Rectal smooth muscle tissue (tissue), 1 donor: ENCODE measurements around the gene TOR4A.

Source experiments
- H3K27ac ChIP-seq: one replicate; pipeline ENCODE4 v1.7.0; 2013; ENCODE audit warnings: low read depth, low read length, inconsistent platforms
- H3K27me3 ChIP-seq: one replicate; pipeline ENCODE4 v1.7.0; 2013; ENCODE audit warnings: low read length; ENCODE audit not compliant: control insufficient read depth, insufficient read depth
- H3K36me3 ChIP-seq: one replicate; pipeline ENCODE4 v1.7.0; 2013; ENCODE audit warnings: low read length; ENCODE audit not compliant: control insufficient read depth, insufficient read depth
- H3K4me1 ChIP-seq: one replicate; pipeline ENCODE4 v1.7.0; 2013; ENCODE audit warnings: low read length; ENCODE audit not compliant: control insufficient read depth, insufficient read depth
- H3K4me3 ChIP-seq: one replicate; pipeline ENCODE4 v1.7.0; 2013; ENCODE audit warnings: low read length
- H3K9ac ChIP-seq: one replicate; pipeline ENCODE4 v1.7.0; 2013; ENCODE audit warnings: low read length

Gene TOR4A

GRCh38 chr9:137277329-137278041 lies at the start of gene TOR4A:
Gene TOR4A (plus strand): TSS chr9:137277726. CDS start chr9:137278690, 964 bp downstream.
- Histone ChIP-seq H3K27ac (peak within 1 kb of the TSS; percentile 24), H3K36me3 (peaks cover 12% of the 10 kb centered on the region), H3K27me3 (no peaks in the 10 kb centered on the region)

GRCh38 chr9:137227853-137228505 lies 49.5 kb upstream of the TOR4A start:
- Histone ChIP-seq H3K27me3 (peaks cover 28% of the 10 kb centered on the region), H3K27ac (no peak overlapping the region), H3K36me3 (no peaks in the 10 kb centered on the region), H3K4me1 (peaks cover 4% of the 10 kb centered on the region), H3K9ac (no peak overlapping the region), H3K4me3 (no peak overlapping the region)

More at GRCh38 chr9:137277329-137278041, at the start of gene TOR4A:
- peaks cover 5% of the 10 kb centered on the region for H3K4me1 ChIP-seq
- H3K4me3 ChIP-seq: peak within 1 kb of the TSS; percentile 72
- H3K9ac ChIP-seq: peak within 1 kb of the TSS; percentile 88

- H3K27me3 ChIP-seq: peaks cover 28% of the 10 kb centered on the region
Observed at GRCh38 chr9:137228506-137228967, 49.0 kb upstream of the TOR4A start.

GRCh38 chr9:137228968-137229896 lies 48.3 kb upstream of the TOR4A start:
- Histone ChIP-seq H3K27me3 (peaks cover 30% of the 10 kb centered on the region), H3K4me3 (no peak overlapping the region), H3K36me3 (no peaks in the 10 kb centered on the region), H3K27ac (no peak overlapping the region), H3K9ac (no peak overlapping the region), H3K4me1 (no peaks in the 10 kb centered on the region)

More at GRCh38 chr9:137228506-137228967, 49.0 kb upstream of the TOR4A start:
- H3K27ac ChIP-seq: no peak overlapping the region
- no peak overlapping the region for H3K9ac ChIP-seq
- no peak overlapping the region for H3K4me3 ChIP-seq
- H3K4me1 ChIP-seq: peaks cover 3% of the 10 kb centered on the region
- H3K36me3 ChIP-seq: no peaks in the 10 kb centered on the region

- H3K36me3 ChIP-seq: no peaks in the 10 kb centered on the region
- H3K27me3 ChIP-seq: peaks cover 39% of the 10 kb centered on the region
- no peak overlapping the region for H3K4me3 ChIP-seq
- H3K4me1 ChIP-seq: no peaks in the 10 kb centered on the region
- H3K27ac ChIP-seq: no peak overlapping the region
- no peak overlapping the region for H3K9ac ChIP-seq
Observed at GRCh38 chr9:137229903-137230704, 47.4 kb upstream of the TOR4A start.

- Histone ChIP-seq H3K36me3 (no peaks in the 10 kb centered on the region), H3K4me1 (peaks cover under 1% of the 10 kb centered on the region), H3K27me3 (peaks cover 43% of the 10 kb centered on the region), H3K4me3 (no peak within 1 kb of the TSS), H3K9ac (no peak within 1 kb of the TSS), H3K27ac (no peak within 1 kb of the TSS)
Observed at GRCh38 chr9:137230705-137231371, 46.7 kb upstream of the TOR4A start, which contains the start of gene SLC34A3. Gene SLC34A3 (plus strand): TSS chr9:137230901. CDS start chr9:137231703, 802 bp downstream.

- Histone ChIP-seq H3K27me3 (peaks cover 43% of the 10 kb centered on the region), H3K9ac (no peak overlapping the region), H3K27ac (no peak overlapping the region), H3K4me1 (peaks cover 4% of the 10 kb centered on the region), H3K4me3 (no peak overlapping the region), H3K36me3 (no peaks in the 10 kb centered on the region)
Observed at GRCh38 chr9:137231372-137232039, 46.0 kb upstream of the TOR4A start.

GRCh38 chr9:137232101-137232500 lies 45.4 kb upstream of the TOR4A start:
- Histone ChIP-seq H3K27me3 (peaks cover 43% of the 10 kb centered on the region), H3K9ac (no peak overlapping the region), H3K27ac (no peak overlapping the region), H3K4me3 (no peak overlapping the region), H3K36me3 (no peaks in the 10 kb centered on the region), H3K4me1 (peaks cover 9% of the 10 kb centered on the region)

- no peaks in the 10 kb centered on the region for H3K36me3 ChIP-seq
- peaks cover 9% of the 10 kb centered on the region for H3K4me1 ChIP-seq
- H3K4me3 ChIP-seq: no peak overlapping the region
- peaks cover 43% of the 10 kb centered on the region for H3K27me3 ChIP-seq
- no peak overlapping the region for H3K27ac ChIP-seq
- no peak overlapping the region for H3K9ac ChIP-seq
Observed at GRCh38 chr9:137232510-137232909, 45.0 kb upstream of the TOR4A start.

- Histone ChIP-seq H3K27me3 (peaks cover 42% of the 10 kb centered on the region), H3K36me3 (no peaks in the 10 kb centered on the region), H3K4me3 (no peak overlapping the region), H3K27ac (no peak overlapping the region), H3K9ac (no peak overlapping the region), H3K4me1 (peaks cover 10% of the 10 kb centered on the region)
Observed at GRCh38 chr9:137233143-137233980, 44.2 kb upstream of the TOR4A start.
